A673 (cell line): ENCODE measurements around the gene HS6ST3. TPM values are rescaled to one million over a fixed set of nuclear protein-coding genes. Genes with fewer than 3 reads are reported as not detected.

ENCODE experiments used
- BruUV-seq: library from RNA; stranded (reverse); fragments of 400-500 nt; replicated peaks from 2 replicates; lab custom pipeline; 2021; lab: Mats Ljungman, UMichigan
- CTCF ChIA-PET: fragments of 300-600 bp; sonication (Branson Sonifier 250); formaldehyde crosslinking; loops from one replicate; lab custom pipeline; 2022; ENCODE audit warnings: antibody characterized with exemption; lab: Charles Lee
- POLR2A ChIA-PET: fragments of 300-600 bp; sonication (Branson Sonifier 250); formaldehyde crosslinking; loops from one replicate; lab custom pipeline; 2022; ENCODE audit warnings: antibody characterized with exemption; ENCODE audit not compliant: low non-redundant PET; lab: Charles Lee
- DNase-seq: peaks from one replicate; pipeline ENCODE4 v3.0.0-alpha.2; 2015; ENCODE audit warnings: low spot score
- H3K27ac ChIP-seq: fragments of 200-600 bp; sonication (generic); 2 replicates; pipeline ENCODE4 v1.5.1; 2016; ENCODE audit warnings: mixed run types, low read depth, mild to moderate bottlenecking, mixed read lengths, antibody characterized with exemption, low read length; ENCODE audit not compliant: poor library complexity, severe bottlenecking
- H3K27me3 ChIP-seq: fragments of 200-600 bp; sonication (generic); replicated peaks from 2 replicates; pipeline ENCODE4 v1.6.1; 2017; ENCODE audit warnings: mixed run types, low read depth, mild to moderate bottlenecking, mixed read lengths, antibody characterized with exemption, low read length; ENCODE audit not compliant: insufficient read depth, poor library complexity
- H3K36me3 ChIP-seq: fragments of 200-600 bp; sonication (generic); 2 replicates; pipeline ENCODE4 v1.6.1; 2016; ENCODE audit warnings: mixed run types, mild to moderate bottlenecking, mixed read lengths, antibody characterized with exemption, low read length; ENCODE audit not compliant: insufficient read depth, poor library complexity, severe bottlenecking
- H3K4me1 ChIP-seq: fragments of 200-600 bp; sonication (generic); 2 replicates; pipeline ENCODE4 v1.6.1; 2017; ENCODE audit warnings: mixed run types, mild to moderate bottlenecking, mixed read lengths, antibody characterized with exemption, low read length; ENCODE audit not compliant: insufficient read depth, poor library complexity, severe bottlenecking
- H3K4me3 ChIP-seq: fragments of 200-600 bp; sonication (generic); 2 replicates; pipeline ENCODE4 v1.5.1; 2016; ENCODE audit warnings: low read depth, mixed run types, mild to moderate bottlenecking, mixed read lengths, low read length; ENCODE audit not compliant: poor library complexity, severe bottlenecking
- H3K9me3 ChIP-seq: fragments of 200-600 bp; sonication (generic); 2 replicates; pipeline ENCODE4 v1.6.1; 2016; ENCODE audit warnings: mixed run types, low read depth, mild to moderate bottlenecking, mixed read lengths, antibody characterized with exemption, low read length; ENCODE audit not compliant: poor library complexity, severe bottlenecking
- EZH2 ChIP-seq: fragments of 200-600 bp; sonication (generic); IDR thresholded peaks from 2 replicates; pipeline ENCODE4 v1.6.1; 2017; ENCODE audit warnings: borderline replicate concordance, low read depth, mild to moderate bottlenecking, mixed read lengths, antibody characterized with exemption, low read length; ENCODE audit not compliant: poor library complexity, severe bottlenecking
- intact Hi-C: fragments of 100-400 bp; cut with micrococcal nuclease; formaldehyde crosslinking; loops from one replicate; pipeline ENCODE4 v1.10.0; 2022; ENCODE audit not compliant: unreplicated experiment
- total RNA-seq: library from RNA; stranded (reverse); gene quantifications from 2 replicates; pipeline ENCODE4 v1.2.3, GENCODE V29; 2021
- TF ChIP-seq, protein P1 (sequence below): fragments of 300-800, 200-600 bp; sonication (generic); conservative IDR thresholded peaks from 2 replicates; pipeline ENCODE4 v1.5.1; 2017; ENCODE audit warnings: low read depth, mild to moderate bottlenecking, antibody characterized with exemption, low read length, moderate library complexity, mixed read lengths

Gene HS6ST3
- total RNA-seq, 1 experiment from 2014 or later, result not detected

DNA sequence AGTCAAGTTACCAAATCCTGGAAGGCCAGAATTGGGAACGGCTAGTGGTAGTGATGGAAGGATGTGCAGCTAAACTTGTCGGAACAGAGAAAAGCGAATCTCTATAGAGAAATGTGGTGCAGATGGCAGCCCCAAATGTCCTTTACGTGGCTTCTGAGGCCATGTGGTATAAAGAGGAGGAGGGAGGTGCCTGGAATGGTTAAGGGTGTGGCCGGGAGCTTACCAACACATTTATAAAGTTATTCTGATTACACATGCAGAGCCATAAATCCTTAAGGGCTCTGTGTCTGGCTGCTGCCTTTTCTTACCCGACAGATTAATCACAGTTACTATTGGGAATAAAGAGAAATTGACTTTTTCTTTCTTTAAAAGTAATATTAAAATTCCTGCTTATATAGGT, 714.3 kb downstream of the HS6ST3 start:
- no peak for DNase-seq
- intact Hi-C loops, result no loop called here
- H3K36me3 ChIP-seq, result no peaks in the 10 kb centered on the region
- no peaks in the 10 kb centered on the region for H3K4me1 ChIP-seq
- no peak overlapping the region for H3K4me3 ChIP-seq
- ChIA-PET POLR2A (no interaction called here), CTCF (no interaction called here)
- peaks cover 8% of the 10 kb centered on the region for H3K27me3 ChIP-seq
- no peak overlapping the region for H3K27ac ChIP-seq
- no peaks in the 10 kb centered on the region for H3K9me3 ChIP-seq
- no peak for TF ChIP-seq EZH2
- TF ChIP-seq, protein P1, sequence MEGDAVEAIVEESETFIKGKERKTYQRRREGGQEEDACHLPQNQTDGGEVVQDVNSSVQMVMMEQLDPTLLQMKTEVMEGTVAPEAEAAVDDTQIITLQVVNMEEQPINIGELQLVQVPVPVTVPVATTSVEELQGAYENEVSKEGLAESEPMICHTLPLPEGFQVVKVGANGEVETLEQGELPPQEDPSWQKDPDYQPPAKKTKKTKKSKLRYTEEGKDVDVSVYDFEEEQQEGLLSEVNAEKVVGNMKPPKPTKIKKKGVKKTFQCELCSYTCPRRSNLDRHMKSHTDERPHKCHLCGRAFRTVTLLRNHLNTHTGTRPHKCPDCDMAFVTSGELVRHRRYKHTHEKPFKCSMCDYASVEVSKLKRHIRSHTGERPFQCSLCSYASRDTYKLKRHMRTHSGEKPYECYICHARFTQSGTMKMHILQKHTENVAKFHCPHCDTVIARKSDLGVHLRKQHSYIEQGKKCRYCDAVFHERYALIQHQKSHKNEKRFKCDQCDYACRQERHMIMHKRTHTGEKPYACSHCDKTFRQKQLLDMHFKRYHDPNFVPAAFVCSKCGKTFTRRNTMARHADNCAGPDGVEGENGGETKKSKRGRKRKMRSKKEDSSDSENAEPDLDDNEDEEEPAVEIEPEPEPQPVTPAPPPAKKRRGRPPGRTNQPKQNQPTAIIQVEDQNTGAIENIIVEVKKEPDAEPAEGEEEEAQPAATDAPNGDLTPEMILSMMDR, result no peak
- BruUV-seq, result no TSS peak

DNA sequence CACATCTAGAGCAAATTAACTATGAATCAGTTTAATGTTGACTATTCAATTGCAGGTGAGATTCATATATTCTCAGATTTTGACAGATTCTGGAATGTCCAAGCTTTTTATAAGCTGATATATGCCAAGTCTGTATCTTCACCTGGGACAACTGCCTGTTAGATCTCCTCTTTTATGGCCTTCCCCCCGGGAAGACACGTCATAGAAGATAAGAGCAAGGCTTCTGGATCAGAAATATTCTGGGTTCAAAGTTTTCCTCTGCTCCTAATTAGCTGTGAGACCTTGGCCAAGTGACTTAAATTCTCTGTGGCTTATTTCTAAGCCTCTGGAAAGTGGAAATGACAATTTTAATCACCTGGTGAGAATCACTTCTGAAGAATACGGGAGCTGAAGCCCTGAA, 716.8 kb downstream of the HS6ST3 start:
- CTCF ChIA-PET, result no interaction called here
- POLR2A ChIA-PET, result interaction anchor here (0.6 kb wide), 1 partner anchor 424 kb away, joined by 3 read pairs; no protein-coding TSS in a partner anchor
- intact Hi-C loops, result no loop called here
- BruUV-seq, result no TSS peak
- DNase-seq, result no peak
- no peak overlapping the region for H3K4me3 ChIP-seq
- H3K4me1 ChIP-seq, result no peaks in the 10 kb centered on the region
- no peak overlapping the region for H3K27ac ChIP-seq
- TF ChIP-seq, protein P1, result no peak
- no peak for TF ChIP-seq EZH2
- no peaks in the 10 kb centered on the region for H3K9me3 ChIP-seq
- H3K27me3 ChIP-seq, result peaks cover 1% of the 10 kb centered on the region
- no peaks in the 10 kb centered on the region for H3K36me3 ChIP-seq

DNA sequence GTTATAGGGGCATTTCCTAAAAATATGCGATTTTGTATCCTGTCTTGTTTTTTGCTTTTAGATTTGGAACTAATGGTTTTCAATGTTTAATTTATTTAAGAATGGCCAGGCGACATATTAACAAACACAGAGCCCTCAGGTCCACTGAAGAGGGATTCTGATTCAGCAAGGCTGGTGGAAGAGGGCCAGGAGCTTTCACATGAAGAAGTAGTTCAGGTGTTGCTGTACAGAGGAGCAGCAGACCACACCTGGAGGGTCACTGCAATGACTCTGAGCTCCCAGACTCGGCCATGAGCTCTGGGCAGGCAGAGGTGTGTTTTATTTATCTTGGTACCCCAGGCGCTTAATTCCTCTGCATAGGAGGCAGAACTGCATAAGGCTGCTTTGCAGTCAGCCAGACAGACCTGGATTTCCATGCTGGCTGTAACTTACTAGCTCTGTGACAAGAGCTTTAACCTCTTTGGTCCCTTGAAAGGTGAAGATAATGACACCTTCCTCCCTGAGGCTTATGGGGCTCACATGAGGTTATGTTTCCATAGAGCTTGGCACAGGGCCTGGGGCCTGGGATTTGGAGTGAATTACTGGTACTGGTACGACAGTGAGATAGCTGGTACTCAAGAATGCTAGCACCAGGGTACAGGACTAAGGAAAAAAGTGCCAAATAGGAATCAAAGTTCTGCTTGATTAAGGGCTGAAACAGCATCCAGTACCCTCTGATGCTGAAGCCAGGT, 719.6 kb downstream of the HS6ST3 start:
- Histone ChIP-seq H3K9me3 (no peaks in the 10 kb centered on the region), H3K4me1 (no peaks in the 10 kb centered on the region), H3K27ac (no peak overlapping the region), H3K27me3 (no peaks in the 10 kb centered on the region), H3K4me3 (no peak overlapping the region), H3K36me3 (no peaks in the 10 kb centered on the region)
- no peak for DNase-seq
- BruUV-seq, result no TSS peak
- CTCF ChIA-PET, result no interaction called here
- POLR2A ChIA-PET, result no interaction called here
- no peak for TF ChIP-seq EZH2
- TF ChIP-seq, protein P1, result no peak
- intact Hi-C loops, result loop anchor here (10.0 kb wide), 1 partner anchor 1185 kb away; no protein-coding TSS in a partner anchor
